ENCODE measurements around the gene SSC5D.
"Not testable (repeated sequence)": the region's sequence is repeated elsewhere in the genome, so short reads cannot be mapped to it uniquely, and the experiment has no call there.

The SSC5D gene

GRCh38 chr19:55508120-55508519, 19.9 kb downstream of the SSC5D start:
- no peak for DNase-seq

DNA sequence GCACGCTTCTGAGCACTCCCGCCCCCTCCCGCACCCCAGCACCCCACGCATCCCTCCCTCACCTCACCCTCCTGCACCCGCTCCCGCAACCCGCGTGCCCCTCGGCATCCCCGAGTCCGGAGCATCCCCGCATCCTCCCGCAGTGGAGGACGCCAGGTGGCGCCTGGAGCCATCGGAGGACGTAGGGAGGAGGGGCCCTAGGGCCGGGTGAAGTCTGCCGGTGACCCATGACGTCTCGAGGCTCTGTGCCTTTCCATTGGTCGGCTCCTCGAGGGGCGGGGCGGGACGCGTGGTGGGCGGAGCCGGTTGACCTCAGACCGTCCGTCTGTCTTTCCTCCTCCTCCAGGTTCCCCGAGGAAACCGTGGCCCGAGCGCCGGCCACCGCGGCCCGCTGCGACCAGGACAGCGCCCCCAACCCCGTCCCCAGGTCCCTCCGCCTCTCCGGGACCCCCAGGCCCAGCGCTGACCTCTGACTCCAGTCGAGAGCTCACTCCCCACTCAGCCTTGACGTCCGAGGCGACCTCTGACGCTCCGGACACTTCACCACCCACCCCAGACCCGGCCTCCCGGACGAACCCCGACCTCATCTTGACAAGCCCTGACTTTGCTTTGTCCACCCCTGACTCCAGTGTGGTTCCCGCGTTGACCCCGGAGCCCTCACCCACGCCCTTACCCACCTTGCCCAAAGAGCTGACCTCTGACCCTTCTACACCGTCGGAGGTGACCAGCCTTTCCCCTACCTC, 28.8 kb downstream of the SSC5D start:
- DNase-seq = peak; percentile 95

DNA sequence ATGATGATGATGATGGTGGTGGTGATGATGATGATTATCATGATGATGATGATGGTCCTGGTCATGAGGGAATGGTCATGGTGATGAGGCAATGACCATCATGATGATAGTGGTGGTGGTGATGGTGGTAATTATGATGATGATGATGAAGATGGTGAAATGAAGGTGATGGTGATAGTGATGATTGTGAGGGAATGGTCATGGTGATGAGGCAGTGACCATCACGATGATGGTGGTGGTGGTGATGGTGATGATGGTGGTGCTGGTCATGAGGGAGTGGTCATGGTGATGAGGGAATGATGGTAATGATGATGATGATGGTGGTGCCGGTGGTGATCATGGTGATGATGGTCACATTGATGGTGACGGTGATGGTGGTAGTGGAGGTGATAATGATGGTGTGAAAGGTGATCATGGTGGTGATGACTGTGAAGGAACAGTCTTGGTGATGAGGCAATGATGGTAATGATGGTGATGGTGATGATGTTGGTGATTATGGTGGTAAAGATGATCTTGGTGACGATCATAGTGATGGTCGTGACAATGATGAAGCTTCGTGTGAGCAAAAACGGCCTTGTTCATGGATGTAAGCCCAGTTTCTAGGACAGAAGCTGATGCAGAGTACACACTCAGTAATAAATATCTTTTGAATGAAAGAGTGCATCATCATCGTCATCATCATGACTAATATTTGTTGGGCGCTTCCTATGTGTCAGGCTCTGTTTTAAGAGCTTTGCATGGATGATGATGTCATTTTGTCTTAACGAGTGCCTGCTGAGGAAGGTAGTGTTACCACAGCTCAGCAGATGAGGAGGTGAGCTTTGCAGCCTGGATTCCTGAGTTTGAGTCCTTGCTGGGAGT, 31.4 kb downstream of the SSC5D start:
- DNase-seq = no peak

GRCh38 chr19:55520691-55521292, 32.6 kb downstream of the SSC5D start:
- DNase-seq = no peak

GRCh38 chr19:55525289-55526101, 37.3 kb downstream of the SSC5D start:
- DNase-seq = no peak

- peak; percentile 86 for DNase-seq
Measured at GRCh38 chr19:55526216-55527196, 38.3 kb downstream of the SSC5D start.

DNA sequence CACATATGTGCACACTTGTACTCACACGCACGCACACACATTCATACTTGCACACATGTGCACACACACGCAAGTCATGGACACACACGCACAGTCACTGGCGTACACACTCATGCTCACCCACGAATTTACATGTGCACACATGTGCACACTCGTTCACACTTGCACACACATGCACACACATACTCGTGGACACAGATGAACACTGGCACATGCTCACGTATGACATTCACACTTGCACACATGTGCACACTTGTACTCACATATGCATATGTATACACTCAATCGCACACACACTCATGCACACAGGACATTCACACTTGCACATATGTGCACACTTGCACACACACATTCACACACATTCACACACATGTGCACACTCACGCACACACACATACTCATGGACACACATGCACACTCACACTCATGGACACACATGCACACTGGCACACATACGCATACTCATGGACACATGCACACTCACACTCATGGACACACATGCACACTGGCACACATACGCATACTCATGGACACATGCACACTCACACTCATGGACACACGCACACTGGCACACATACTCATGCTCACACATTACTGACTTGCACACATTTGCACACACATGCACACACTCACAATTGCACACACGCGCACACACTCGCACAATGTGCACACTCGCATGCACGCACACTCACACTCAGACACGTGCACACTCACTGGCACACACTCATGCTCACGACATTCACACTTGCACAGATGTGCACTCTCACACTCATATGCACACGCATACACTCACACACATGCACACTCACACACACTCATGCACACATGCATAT, 39.2 kb downstream of the SSC5D start:
- no peak for DNase-seq

DNA sequence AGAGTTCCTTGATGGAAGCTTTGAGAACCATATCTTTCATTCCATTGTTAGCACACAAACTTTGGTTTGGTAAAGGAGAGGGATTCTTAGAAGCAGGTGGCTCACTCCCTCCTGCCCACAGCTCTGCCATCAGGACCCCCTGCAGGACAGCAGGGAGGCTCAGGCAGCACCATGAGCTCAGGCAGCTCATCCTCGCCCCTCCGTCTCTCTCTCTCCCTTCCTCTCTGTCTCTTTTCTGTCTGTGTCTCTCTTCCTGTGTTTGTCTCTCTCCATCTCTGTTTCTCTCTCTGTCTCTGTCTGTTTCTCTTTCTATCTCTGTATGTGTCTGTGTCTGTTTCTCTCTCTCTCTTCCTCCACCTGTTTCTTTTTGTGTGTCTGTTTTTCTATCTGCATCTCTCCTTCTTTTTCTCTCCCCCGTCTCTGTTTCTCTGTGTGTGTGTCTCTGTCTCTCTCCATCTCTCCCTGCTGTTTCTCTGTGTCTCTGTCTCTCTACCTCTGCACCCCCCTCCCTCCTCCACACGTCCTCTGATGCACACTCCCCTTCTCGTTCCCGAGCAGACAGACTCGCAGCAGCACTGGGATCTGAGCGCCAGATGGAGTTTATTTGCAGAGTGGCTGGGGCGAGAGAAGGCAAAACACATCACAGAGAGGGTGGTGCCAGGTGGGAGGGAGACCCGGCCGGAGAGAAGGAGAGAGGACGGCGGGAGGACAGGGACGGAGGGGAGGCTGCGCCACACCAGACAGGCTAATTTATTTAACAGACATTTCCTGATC, 40.0 kb downstream of the SSC5D start:
- no peak for DNase-seq

GRCh38 chr19:55529636-55530234, 41.5 kb downstream of the SSC5D start:
- DNase-seq = no peak

DNA sequence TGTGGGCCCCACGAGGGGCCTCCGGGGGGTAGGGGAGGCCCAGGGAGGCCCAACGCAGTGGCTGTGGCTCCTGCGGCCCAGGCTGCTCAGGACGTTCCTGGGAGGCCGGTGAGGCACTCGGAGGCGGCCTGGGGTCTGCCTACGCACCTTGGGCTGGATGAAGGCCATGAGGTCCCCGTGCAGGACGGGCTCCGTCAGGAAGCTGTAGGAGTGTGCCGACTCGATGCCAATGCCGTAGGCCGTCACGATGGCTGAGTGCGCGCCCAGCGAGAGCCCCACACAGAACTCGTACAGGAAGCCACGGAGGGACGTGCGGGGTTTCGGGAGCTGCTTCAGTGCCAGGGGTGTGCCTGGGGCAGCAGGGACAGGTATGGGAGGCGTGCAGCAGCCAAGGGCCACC, 42.8 kb downstream of the SSC5D start:
- no peak for DNase-seq

DNA sequence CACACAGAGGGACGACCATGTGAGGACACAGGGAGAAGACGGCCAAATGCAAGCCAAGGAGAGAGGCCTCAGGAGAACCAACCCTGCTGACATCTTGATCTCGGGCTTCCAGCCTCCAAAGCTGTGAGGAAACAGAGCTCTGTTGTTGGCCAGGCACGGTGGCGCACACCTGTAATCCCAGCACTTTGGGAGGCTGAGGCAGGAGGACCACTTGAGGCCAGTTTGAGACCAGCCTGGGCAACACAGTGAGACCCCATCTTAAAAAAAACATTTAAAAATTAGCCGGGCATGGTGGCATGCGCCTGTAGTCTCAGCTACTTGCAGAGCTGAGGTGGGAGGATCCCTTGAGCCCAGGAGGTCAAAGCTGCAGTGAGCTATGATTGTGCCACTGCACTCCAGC, 46.0 kb downstream of the SSC5D start:
- DNase-seq = not testable (repeated sequence)

GRCh38 chr19:55535173-55535964, 47.1 kb downstream of the SSC5D start:
- no peak for DNase-seq

DNA sequence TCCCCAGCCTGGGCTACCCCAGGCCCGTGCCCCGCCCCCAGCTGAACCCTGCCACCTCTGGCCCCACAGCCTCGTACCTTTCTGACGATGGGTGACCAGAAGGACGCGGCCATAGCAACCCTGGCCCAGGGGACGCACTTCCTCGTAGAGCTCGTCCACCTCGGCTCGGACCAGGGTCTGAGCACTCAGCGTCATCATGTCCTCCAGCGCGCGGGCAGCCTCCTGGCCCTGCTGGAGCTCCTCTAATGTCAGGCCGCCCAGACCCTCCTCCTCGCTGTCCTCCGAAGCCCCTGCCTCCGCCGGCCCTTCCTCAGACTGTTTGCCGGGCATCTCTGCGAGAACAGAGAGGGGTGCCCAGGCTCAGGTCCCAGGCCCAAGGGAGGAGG, 47.7 kb downstream of the SSC5D start:
- no peak for DNase-seq

DNA sequence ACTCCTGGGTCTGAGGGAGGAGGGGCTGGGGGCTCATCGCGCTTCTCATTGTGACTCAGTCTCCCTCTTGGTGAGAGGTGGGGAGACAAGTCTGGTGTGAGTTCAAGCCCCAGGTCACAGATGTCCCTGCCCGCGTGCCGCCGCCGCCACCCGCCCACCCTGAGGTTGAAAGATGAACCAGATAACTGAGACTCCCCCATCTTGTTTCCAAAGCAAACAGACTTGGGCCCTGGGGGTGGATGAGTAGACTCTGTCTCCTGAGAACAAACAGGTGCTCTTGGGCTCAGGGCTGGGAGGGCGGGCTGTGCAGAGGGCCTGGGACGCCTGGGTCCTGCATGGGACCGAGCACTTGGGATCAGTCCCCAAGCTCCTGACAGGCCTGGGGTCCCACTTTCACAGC, 48.1 kb downstream of the SSC5D start:
- no peak for DNase-seq

GRCh38 chr19:55536951-55537740, 48.9 kb downstream of the SSC5D start, which contains the start of gene SBK2:
SBK2 (minus strand) TSS chr19:55537133; CDS start chr19:55536294, 839 bp downstream.
- no peak for DNase-seq

- no peak for DNase-seq
Measured at GRCh38 chr19:55537741-55538111, 49.5 kb downstream of the SSC5D start.

DNA sequence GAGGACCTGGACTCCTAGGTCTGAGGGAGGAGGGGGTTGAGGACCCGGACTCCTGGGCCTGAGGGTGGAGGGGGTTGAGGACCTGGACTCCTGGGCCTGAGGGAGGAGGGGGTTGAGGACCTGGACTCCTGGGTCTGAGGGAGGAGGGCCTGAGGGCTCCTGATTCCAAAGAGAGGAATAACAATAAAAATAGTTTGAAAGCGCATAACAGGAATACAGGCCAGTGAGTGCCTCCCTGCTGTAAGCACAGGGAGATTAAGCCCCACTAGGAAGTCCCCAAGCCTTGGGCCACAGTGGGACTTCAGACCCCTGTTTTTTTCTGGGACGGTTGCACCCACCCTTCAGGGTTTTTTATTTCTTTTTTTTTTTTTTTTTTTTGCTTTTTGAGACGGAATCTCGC, 49.9 kb downstream of the SSC5D start:
- no peak for DNase-seq

Data from RPMI8226 (cell line).